ENCODE results near the gene URGCP. TPM values are rescaled to one million over a fixed set of nuclear protein-coding genes. Genes with fewer than 3 reads are reported as not detected.

Gene URGCP
- total RNA-seq, 1 experiment from 2014 or later, result 28.0 TPM

GRCh38 chr7:43895847-43896415 lies 10.5 kb downstream of the URGCP start:
- RAD21 ChIA-PET (ENCODE audit: low non-redundant PET in 1 of 2, low total read pairs in 2 of 2, uncharacterized antibody in 2 of 2, unreplicated experiment in 2 of 2), result no interaction called here
- no peaks in the 10 kb centered on the region; the same call in 1 of the 2 replicates for H4K20me1 ChIP-seq (ENCODE audit: insufficient read depth)
- POLR2A ChIA-PET, result no interaction called here

GRCh38 chr7:43891069-43891955 lies 15.1 kb downstream of the URGCP start:
- H3K9ac ChIP-seq (ENCODE audit: low read length), result no peak overlapping the region
- H3K27me3 ChIP-seq (ENCODE audit: insufficient read depth, low read length), result no peaks in the 10 kb centered on the region
- no peak overlapping the region for H3K4me3 ChIP-seq (replicated peaks in 1 of 2; ENCODE audit: low read depth in 1 of 2, low read length in 2 of 2)
- H3K27ac ChIP-seq (ENCODE audit: low read depth, low read length), result no peak overlapping the region
- peaks cover 89% of the 10 kb centered on the region for H3K79me2 ChIP-seq (ENCODE audit: insufficient read depth, low read length)
- 0 out of 4 replicates have a peak, but pooled peaks cover 0 to 4% of the 10 kb centered on the region in 2 experiments for H3K36me3 ChIP-seq (ENCODE audit: control insufficient read depth in 1 of 2, insufficient read depth in 2 of 2, low read length in 2 of 2)
- POLR2A ChIA-PET, result no interaction called here
- TF ChIP-seq SRF (IDR thresholded peaks at IDR 0.05; ENCODE audit: low read depth) (no peak), SP1 (IDR thresholded peaks at IDR 0.05; ENCODE audit: low read depth) (no peak), MAX (IDR thresholded peaks at IDR 0.05) (no peak), FOSL1 (IDR thresholded peaks at IDR 0.05; ENCODE audit: low read depth) (no peak), TCF7L2 (IDR thresholded peaks at IDR 0.05; ENCODE audit: borderline replicate concordance, extremely low read depth, insufficient read depth, insufficient read length) (no peak), ZNF274 (IDR thresholded peaks at IDR 0.05; ENCODE audit: low read depth, low read length) (no peak), CBX3 (IDR thresholded peaks at IDR 0.05; ENCODE audit: low read depth) (no peak), EZH2phosphoT487 (IDR thresholded peaks at IDR 0.05; ENCODE audit: borderline replicate concordance) (no peak), CEBPB (IDR thresholded peaks at IDR 0.05; ENCODE audit: low read depth) (no peak), YY1 (IDR thresholded peaks at IDR 0.05; ENCODE audit: extremely low read depth, insufficient replicate concordance, low read depth, low read length) (no peak), EGR1 (IDR thresholded peaks at IDR 0.05; ENCODE audit: low read depth) (no peak), JUND (IDR thresholded peaks at IDR 0.05) (no peak), ATF3 (IDR thresholded peaks at IDR 0.05) (no peak)
- no peak overlapping the region for H2AFZ ChIP-seq (ENCODE audit: low read depth, low read length, poor library complexity, severe bottlenecking)
- H3K9me2 ChIP-seq (ENCODE audit: insufficient read depth), result no peaks in the 10 kb centered on the region
- ATAC-seq, result no peak
- no peaks in the 10 kb centered on the region for H3K9me3 ChIP-seq (ENCODE audit: control insufficient read depth in 1 of 2, insufficient read depth in 1 of 2, low read depth in 1 of 2, low read length in 2 of 2)
- peaks cover 0 to 17% of the 10 kb centered on the region in 2 experiments; a peak in 2 of 4 replicates for H3K4me1 ChIP-seq (ENCODE audit: control insufficient read depth in 1 of 2, insufficient read depth in 2 of 2, low read length in 2 of 2)
- DNase-seq (ENCODE audit: low read depth, low spot score), result no peak
- BruUV-seq (replicated peaks), result no TSS peak
- CTCF ChIA-PET, result no interaction called here
- RAD21 ChIA-PET (ENCODE audit: low non-redundant PET in 1 of 2, low total read pairs in 2 of 2, uncharacterized antibody in 2 of 2, unreplicated experiment in 2 of 2), result no interaction called here
- no peak overlapping the region for H3K4me2 ChIP-seq (ENCODE audit: low read length)
- intact Hi-C loops (cut with micrococcal nuclease), result no loop called here
- H4K20me1 ChIP-seq (ENCODE audit: insufficient read depth), result peaks cover 4% of the 10 kb centered on the region; the same call in 1 of the 2 replicates

More at GRCh38 chr7:43895847-43896415, 10.5 kb downstream of the URGCP start:
- no peak overlapping the region for H3K27ac ChIP-seq (ENCODE audit: low read depth, low read length)
- no peak overlapping the region for H3K4me2 ChIP-seq (ENCODE audit: low read length)
- BruUV-seq (replicated peaks), result no TSS peak
- CTCF ChIA-PET, result no interaction called here
- no peaks in the 10 kb centered on the region for H3K9me2 ChIP-seq (ENCODE audit: insufficient read depth)
- H3K9me3 ChIP-seq (ENCODE audit: control insufficient read depth in 1 of 2, insufficient read depth in 1 of 2, low read depth in 1 of 2, low read length in 2 of 2), result no peaks in the 10 kb centered on the region
- H3K4me3 ChIP-seq (replicated peaks in 1 of 2; ENCODE audit: low read depth in 1 of 2, low read length in 2 of 2), result no peak overlapping the region
- no peak overlapping the region for H3K9ac ChIP-seq (ENCODE audit: low read length)
- H3K36me3 ChIP-seq (ENCODE audit: control insufficient read depth in 1 of 2, insufficient read depth in 2 of 2, low read length in 2 of 2), result no peaks in the 10 kb centered on the region
- no peak overlapping the region for H2AFZ ChIP-seq (ENCODE audit: low read depth, low read length, poor library complexity, severe bottlenecking)
- intact Hi-C loops (cut with micrococcal nuclease), result no loop called here
- ATAC-seq (no peak), DNase-seq (ENCODE audit: low read depth, low spot score) (no peak)
- TF ChIP-seq ELF1 (IDR thresholded peaks at IDR 0.05; ENCODE audit: borderline replicate concordance, low read depth) (no peak), TCF7L2 (IDR thresholded peaks at IDR 0.05; ENCODE audit: borderline replicate concordance, extremely low read depth, insufficient read depth, insufficient read length) (no peak), FOSL1 (IDR thresholded peaks at IDR 0.05; ENCODE audit: low read depth) (no peak), MAX (IDR thresholded peaks at IDR 0.05) (no peak)
- peaks cover 91% of the 10 kb centered on the region for H3K79me2 ChIP-seq (ENCODE audit: insufficient read depth, low read length)
- H3K4me1 ChIP-seq (ENCODE audit: control insufficient read depth in 1 of 2, insufficient read depth in 2 of 2, low read length in 2 of 2), result peaks cover 0 to under 1% of the 10 kb centered on the region in 2 experiments; a peak in 1 of 4 replicates
- no peaks in the 10 kb centered on the region for H3K27me3 ChIP-seq (ENCODE audit: insufficient read depth, low read length)

All from HCT116 (cell line).